Upper lobe of right lung (tissue), 1 donor: ENCODE measurements around the gene FZR1. TPM values are rescaled to one million over a fixed set of nuclear protein-coding genes. Genes with fewer than 3 reads are reported as not detected.
"Not testable (repeated sequence)": the region's sequence is repeated elsewhere in the genome, so short reads cannot be mapped to it uniquely, and the experiment has no call there.

ENCODE experiments used
- ATAC-seq: fragments of 200-7000 bp; cut with Tn5 transposase; one replicate; pipeline ENCODE4 v1.9.1; 2020; ENCODE audit warnings: mild to moderate bottlenecking, moderate library complexity
- DNase-seq: peaks from one replicate; pipeline ENCODE4 v3.0.0-alpha.2; 2020
- H3K27ac ChIP-seq: fragments of 200-600 bp; one replicate; pipeline ENCODE4 v1.8.0; 2022
- H3K27me3 ChIP-seq: fragments of 200-600 bp; one replicate; pipeline ENCODE4 v1.8.0; 2022; ENCODE audit warnings: mild to moderate bottlenecking
- H3K36me3 ChIP-seq: fragments of 200-600 bp; one replicate; pipeline ENCODE4 v1.8.0; 2022
- H3K4me1 ChIP-seq: fragments of 200-600 bp; one replicate; pipeline ENCODE4 v1.8.0; 2022
- H3K4me3 ChIP-seq: fragments of 200-600 bp; one replicate; pipeline ENCODE4 v1.8.0; 2022; ENCODE audit warnings: mild to moderate bottlenecking
- H3K9me3 ChIP-seq: fragments of 200-600 bp; one replicate; pipeline ENCODE4 v1.8.0; 2022
- intact Hi-C: fragments of 100-400 bp; cut with DNase I; formaldehyde crosslinking; loops from one replicate; pipeline ENCODE4 v1.11.0; 2022
- total RNA-seq: library from RNA; stranded (reverse); fragmentation: NEBNext Ultra II Directional; extraction: Animal tissue kit (Norgen Biotek cat#: 25700); gene quantifications from one replicate; pipeline ENCODE4 v1.2.1, GENCODE V29; 2021
- TF ChIP-seq, protein P1 (sequence below): fragments of 200-600 bp; IDR thresholded peaks from one replicate; pipeline ENCODE4 v1.8.0; 2022; ENCODE audit warnings: antibody characterized with exemption
- donor health status: DM: no; HTN: yes; CAD: no; lungs with severe emphysema.

The FZR1 gene
- total RNA-seq, 1 donor from 2014 or later: 30.8 TPM

DNA sequence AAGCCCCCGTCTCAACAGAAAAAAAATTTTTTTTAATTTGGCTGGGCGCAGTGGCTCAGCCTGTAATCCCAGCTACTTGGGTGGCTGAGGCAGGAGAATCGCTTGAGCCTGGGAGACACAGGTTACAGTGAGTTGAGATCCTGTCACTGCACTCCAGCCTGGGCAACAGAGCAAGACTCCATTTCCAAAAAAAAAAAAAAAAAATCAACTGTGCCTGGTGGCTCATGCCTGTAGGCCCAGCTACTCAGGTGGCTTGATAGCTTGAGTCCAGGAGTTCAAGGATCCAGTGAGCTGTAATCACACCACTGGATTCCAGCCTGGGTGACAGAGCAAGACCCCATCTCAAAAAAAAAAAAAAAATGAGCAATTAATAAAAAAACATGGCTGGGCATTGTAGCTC is 4.3 kb upstream of the FZR1 start:
- H3K27ac ChIP-seq: no peak overlapping the region
- no peaks in the 10 kb centered on the region for H3K27me3 ChIP-seq
- DNase-seq: no peak
- TF ChIP-seq, protein P1, sequence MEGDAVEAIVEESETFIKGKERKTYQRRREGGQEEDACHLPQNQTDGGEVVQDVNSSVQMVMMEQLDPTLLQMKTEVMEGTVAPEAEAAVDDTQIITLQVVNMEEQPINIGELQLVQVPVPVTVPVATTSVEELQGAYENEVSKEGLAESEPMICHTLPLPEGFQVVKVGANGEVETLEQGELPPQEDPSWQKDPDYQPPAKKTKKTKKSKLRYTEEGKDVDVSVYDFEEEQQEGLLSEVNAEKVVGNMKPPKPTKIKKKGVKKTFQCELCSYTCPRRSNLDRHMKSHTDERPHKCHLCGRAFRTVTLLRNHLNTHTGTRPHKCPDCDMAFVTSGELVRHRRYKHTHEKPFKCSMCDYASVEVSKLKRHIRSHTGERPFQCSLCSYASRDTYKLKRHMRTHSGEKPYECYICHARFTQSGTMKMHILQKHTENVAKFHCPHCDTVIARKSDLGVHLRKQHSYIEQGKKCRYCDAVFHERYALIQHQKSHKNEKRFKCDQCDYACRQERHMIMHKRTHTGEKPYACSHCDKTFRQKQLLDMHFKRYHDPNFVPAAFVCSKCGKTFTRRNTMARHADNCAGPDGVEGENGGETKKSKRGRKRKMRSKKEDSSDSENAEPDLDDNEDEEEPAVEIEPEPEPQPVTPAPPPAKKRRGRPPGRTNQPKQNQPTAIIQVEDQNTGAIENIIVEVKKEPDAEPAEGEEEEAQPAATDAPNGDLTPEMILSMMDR: no peak
- no peaks in the 10 kb centered on the region for H3K36me3 ChIP-seq
- intact Hi-C loops: no loop called here
- ATAC-seq: no peak
- no peak overlapping the region for H3K4me3 ChIP-seq
- no peaks in the 10 kb centered on the region for H3K9me3 ChIP-seq
- peaks cover 16% of the 10 kb centered on the region for H3K4me1 ChIP-seq

DNA sequence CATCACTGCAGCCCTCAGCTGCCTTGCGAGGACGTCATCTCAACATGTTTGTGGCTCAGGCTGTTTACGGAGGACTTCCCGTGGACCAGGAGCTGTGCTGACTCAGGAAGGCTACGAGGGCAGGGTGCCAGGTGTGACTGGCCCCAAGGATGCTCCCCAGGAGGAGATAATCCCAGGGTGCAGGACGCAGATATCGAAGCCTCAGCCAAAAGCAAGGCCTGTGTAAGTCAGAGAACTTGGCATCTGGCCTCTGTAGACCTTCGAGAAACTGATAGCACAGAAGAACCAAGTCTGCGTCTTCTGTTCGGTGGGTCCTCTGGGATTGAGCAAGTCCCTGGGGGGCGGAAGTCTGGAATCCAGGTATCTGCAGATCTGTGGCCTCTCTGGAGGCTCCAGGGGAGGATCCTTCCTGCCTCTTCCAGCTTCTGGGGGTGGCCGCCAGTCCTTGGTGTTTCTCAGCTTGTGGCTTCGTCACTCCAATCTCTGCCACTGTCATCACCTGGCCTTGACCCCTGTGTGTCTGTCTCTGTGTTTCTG is 3.0 kb upstream of the FZR1 start:
- ATAC-seq (no peak), DNase-seq (no peak)
- TF ChIP-seq, protein P1: no peak
- intact Hi-C loops: no loop called here
- H3K36me3 ChIP-seq: no peaks in the 10 kb centered on the region
- H3K4me1 ChIP-seq: peaks cover 21% of the 10 kb centered on the region
- H3K9me3 ChIP-seq: no peaks in the 10 kb centered on the region
- no peaks in the 10 kb centered on the region for H3K27me3 ChIP-seq
- no peak overlapping the region for H3K27ac ChIP-seq
- H3K4me3 ChIP-seq: no peak overlapping the region

DNA sequence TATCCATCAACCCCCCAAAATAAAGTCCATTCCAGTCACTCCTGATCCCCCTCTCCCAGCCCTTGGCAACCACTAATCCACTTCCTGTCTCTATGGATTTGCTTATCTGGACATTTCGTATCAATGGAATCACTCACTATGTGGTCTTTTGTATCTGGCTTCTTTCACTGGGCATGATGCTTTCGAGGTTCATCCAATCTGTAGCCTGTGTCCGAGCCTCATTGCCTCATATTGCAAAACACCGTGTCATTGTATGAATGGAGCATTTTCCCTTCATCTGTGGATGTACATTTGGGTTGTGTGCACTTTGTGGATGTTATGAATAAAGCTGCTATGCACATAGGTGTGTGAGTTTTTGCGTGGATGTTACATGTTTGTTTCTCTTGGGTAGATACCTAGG is 1.4 kb upstream of the FZR1 start:
- intact Hi-C loops: no loop called here

DNA sequence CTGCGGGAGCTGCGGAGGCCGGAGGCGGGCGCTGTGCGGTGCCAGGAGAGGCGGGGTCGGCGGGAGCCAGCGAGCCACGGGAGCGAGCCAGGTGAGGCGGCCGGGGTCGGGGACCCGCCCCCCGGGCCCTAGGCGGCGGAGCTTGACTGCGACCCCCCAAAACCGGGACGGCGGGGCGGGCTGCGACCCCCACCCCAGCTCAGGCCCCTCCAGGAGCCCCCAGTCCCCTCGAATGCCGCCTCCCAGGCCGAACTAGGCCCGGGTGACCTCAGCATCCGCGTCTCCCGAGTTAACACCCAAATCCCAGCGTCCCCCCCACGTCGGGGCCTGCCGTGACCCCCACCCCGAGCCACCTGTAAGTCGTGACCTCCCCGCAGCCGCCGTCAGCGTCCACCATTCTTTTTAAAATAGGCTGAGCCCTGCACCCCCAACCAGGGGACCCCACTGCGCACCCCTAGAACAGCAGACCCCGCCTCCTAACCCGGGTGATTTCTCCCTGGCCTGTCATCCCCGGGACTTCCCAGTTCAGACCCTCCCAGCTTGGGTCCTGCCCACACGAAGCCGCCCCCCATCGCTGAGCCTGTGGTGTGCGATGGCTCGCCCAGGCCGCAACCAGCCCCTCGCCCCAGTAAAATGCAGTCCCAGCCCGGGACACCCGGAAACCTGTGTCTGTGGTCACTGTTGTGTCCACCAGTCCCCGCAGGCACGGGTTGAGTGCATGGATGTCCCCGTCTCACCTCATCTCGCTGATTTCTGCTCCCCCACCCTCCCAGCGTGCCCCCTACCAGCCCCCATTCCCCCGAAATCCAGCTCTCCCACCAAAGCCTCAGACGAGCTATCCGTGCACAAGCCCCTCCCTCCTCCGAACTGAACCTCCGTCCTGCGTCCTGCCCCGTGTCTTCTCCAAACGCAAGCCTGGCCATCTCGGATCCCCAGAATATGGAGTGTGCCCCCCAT is 551 bp downstream of the FZR1 start:
- TF ChIP-seq, protein P1: no peak
- Histone ChIP-seq H3K27me3 (no peaks in the 10 kb centered on the region), H3K4me3 (peak overlapping the region; percentile 75), H3K4me1 (peaks cover 13% of the 10 kb centered on the region), H3K9me3 (no peaks in the 10 kb centered on the region), H3K36me3 (no peaks in the 10 kb centered on the region), H3K27ac (peak overlapping the region; percentile 85)
- ATAC-seq (peak; percentile 0), DNase-seq (peak; percentile 78)
- intact Hi-C loops: no loop called here

More for the DNA sequence above, 1.4 kb upstream of the FZR1 start:
- TF ChIP-seq, protein P1: no peak
- H3K27me3 ChIP-seq: no peaks in the 10 kb centered on the region
- DNase-seq: no peak
- peaks cover 20% of the 10 kb centered on the region for H3K4me1 ChIP-seq
- no peak for ATAC-seq
- H3K36me3 ChIP-seq: no peaks in the 10 kb centered on the region
- H3K27ac ChIP-seq: peak overlapping the region; percentile 95
- H3K9me3 ChIP-seq: no peaks in the 10 kb centered on the region
- H3K4me3 ChIP-seq: no peak overlapping the region

DNA sequence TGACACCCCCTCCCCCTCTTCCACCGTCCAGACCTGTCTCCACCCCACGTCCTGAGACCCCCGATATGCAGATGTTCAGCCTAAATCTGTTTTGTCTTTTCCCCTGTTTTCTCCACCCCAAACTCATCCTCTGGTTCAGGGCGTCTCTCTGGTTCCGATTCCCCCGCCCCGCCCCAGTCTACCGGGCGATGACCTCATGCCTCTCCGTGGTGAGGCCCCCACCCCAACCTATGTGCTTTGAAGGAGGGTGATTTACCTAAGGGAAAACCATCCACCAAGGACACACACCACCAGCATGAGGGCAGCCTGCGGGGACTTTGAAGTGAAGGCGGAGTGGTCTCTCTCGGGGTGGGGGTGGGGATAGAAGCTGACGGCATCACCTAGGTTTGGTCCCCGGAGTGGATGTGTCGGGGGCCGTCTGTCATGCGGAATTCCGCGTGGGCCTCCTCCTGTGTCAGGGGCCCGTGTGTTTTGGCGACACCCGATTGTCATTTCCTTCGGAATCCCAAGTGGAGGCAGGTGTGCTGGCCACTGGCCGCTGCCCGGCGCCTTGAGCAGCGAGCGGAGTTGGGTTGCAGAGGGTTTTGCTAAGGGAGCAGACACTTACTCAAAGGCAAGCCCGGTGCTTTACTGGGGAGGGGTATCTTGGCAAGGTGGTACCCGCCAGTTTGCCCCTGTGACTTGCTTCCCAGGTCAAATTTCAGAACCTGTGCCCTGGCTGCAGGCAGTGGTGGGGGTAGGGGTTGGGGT is 1.4 kb downstream of the FZR1 start:
- Histone ChIP-seq H3K4me1 (peaks cover 13% of the 10 kb centered on the region), H3K27ac (no peak overlapping the region), H3K9me3 (no peaks in the 10 kb centered on the region), H3K4me3 (peak overlapping the region; percentile 75), H3K36me3 (no peaks in the 10 kb centered on the region), H3K27me3 (no peaks in the 10 kb centered on the region)
- TF ChIP-seq, protein P1: no peak
- intact Hi-C loops: no loop called here
- ATAC-seq: no peak
- no peak for DNase-seq

DNA sequence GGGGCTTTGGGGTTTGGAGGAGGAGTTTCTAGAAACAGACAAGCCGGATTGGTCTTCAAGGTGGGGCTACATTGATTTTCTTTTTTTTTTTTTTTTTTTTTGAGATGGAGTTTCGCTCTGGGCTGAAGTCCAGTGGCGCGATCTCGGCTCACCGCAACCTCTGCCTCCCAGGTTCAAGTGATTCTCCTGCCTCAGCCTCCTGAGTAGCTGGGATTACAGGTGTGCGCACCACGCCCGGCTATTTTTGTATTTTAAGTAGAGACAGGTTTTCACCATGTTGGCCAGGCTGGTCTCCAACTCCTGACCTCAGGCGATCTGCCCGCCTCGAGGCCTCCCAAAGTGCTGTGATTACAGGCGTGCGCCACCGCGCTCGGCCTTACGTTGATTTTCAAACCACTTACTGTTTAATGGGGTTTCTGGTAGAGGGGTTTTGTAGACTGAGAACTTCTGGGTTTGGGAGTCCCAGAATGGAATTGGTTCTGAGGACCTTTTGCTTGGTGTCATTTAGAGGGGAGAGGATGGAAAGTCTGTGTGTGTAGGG is 2.1 kb downstream of the FZR1 start:
- H3K4me3 ChIP-seq, H3K27me3 ChIP-seq, H3K27ac ChIP-seq, H3K9me3 ChIP-seq, ATAC-seq, H3K36me3 ChIP-seq, intact Hi-C loops, DNase-seq: not testable (repeated sequence)
- peaks cover 13% of the 10 kb centered on the region for H3K4me1 ChIP-seq
